ENCODE results near the gene ATP5MC3.
A peak's percentile ranks its signal among the peaks of the same experiment; 100 is the strongest.

ATP5MC3 gene

DNA sequence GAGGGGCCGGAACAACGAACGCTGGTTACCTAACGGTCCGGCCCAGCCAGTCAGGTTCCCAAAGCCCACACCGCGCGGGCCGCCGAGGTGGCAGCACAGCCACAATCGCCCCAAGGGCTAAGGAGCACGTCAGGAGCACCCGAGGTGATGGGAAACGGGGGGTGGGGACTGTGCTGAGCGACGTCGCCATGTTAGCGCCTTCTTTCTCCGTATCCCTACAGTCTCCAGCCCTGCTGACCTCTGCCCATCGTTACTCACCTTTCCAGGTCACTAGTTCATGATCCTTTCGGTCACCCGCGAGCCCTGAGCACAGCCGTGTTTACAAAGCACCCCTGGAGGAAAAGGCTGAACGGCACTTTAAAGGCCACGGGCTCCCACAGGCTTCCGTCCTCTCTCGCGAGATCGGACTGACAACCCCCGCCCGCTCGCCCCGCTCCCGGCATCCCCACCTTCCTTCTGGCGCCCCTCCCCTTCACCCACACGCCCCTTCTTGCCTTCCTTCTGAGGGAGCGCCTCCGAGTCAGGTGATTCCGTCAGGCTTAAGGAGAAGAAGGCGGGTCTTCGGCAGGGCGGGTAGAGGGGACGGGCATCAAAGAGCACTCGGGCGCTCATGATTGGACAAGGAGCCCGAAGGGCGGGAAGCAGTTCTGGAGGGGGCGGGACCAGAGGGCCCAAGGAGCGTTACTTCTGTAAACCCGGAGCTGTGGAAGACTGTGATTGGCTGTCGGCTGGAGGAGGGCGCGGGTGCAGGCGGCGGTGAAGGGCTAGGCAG, 13.5 kb downstream of the ATP5MC3 start, which contains the start of gene ATF2:
ATF2 (minus strand) TSS at position 412 of the 772 bp plus-strand sequence. CDS start 31,760 bp downstream, outside the sequence.
- peak; percentile 92 to 93 for DNase-seq (ENCODE audit: low read depth in 2 of 2)

DNA sequence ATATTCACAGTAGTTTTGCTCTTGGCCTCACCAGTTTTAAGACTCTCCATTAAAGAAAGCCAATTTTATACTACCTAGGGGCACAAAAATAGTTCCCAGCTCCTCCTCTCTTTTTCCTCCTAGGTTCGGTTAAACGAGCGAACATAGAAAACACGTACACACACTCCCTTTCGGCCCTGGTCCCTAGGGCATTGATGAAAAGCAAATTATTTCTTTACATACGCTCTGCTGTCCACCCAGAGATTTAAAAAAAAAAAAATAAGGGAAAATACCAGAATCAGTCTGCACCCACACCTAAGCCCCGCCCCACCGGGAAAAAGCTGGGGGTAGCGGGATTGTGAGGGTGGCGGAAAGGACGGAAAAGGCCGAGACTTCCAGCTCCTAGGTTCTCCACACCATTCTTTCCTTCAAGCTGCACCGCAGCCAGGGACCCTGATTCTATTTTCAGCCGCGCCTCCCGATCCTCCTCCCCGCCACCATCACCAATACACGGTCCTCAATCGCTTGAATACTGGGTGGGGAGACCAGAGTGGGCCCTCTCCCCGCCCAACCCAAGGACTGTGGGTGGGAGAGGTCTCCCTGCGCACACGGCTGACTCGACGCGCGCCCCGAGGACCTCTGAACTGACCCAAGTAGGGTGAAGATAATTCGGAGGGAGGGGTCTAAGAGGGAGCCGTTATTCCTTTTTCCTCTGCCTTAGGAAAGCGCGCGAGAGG, 14.3 kb downstream of the ATP5MC3 start:
- DNase-seq (ENCODE audit: low read depth in 2 of 2) = peak in 1 of 2 donors; percentile 3

DNA sequence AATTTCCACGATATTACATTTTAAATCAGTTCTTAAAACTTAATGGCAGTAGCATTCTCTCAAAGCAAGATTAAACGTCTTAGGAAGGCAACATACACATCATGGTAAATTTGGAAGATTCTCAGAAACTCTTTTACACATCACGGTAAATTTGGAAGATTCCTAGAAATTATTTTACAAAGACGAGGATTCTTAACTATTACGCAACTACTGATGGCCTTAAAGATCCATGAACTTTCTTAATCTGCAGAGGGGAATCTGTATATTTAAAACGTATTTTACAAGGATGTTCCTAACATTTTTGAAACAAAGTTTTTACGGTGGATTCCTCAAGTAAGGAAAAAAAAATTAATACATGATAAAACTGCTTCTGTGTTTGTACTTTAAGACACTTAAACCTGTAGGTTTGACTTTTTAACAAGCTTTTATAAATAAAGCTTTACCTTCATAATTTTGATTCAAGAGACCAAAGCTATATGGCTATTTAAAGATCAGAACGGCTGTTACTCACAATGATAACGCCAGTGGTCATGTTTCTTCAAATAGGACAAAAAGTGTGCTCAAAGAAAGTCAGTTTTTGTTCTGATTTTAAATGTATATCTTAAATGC, 15.2 kb downstream of the ATP5MC3 start:
- DNase-seq (ENCODE audit: low read depth in 2 of 2) = no peak

DNA sequence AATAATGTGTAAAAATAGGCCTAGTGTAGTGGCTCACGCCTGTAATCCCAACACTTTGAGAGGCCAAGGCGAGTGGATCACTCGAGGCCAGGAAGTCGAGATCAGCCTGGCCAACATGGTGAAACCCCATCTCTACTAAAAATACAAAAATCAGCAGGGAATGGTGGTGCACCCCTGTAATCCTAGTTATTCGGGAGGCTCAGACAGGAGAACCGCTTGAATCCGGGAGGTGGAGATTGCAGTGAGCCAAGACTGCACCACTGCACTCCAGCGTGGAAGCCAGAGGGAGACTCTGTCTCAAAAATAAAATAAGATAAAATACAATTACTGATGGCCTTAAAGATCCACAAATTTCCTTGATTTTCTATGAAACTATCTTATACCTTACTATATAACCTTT, 17.3 kb downstream of the ATP5MC3 start:
- no peak for DNase-seq (ENCODE audit: low read depth in 2 of 2)

DNA sequence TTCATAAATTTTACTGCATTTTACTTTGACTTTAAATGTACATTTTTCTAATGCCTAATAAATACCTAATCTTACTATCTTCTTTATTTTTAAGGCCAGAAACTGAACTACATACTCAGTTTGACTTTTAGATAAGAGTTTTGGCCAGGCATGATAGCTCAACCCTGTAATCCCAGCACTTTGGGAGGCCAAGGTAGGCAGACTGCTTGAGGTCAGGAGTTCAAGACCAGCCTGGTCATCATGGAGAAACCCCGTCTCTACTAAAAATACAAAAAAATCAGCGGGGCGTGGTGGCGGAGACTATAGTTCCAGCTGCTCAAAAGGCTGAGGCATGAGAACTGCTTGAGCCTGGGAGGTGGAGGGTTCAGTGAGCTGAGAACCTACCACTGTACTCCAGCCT, 22.6 kb downstream of the ATP5MC3 start:
- no peak for DNase-seq (ENCODE audit: low read depth in 2 of 2)

DNA sequence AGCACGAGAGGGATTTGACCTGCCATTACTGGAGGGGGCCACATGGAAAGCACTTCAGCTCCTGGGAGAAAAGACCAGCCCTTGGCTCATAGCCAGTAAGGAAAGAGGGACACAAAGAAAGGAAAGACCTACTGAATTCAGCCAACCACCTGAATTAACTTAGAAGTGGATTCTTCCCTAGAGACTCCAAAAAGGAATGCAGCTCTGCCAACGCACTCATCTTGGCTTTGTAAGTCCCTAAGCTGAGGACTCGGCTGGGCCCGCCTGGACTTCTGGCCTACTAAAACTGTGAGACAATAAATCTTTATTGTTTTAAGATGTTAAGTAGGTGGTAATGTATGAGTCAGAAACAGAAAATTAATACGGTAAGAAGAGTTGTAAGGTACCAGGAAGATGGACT, 25.0 kb downstream of the ATP5MC3 start:
- DNase-seq (ENCODE audit: low read depth in 2 of 2) = no peak

DNA sequence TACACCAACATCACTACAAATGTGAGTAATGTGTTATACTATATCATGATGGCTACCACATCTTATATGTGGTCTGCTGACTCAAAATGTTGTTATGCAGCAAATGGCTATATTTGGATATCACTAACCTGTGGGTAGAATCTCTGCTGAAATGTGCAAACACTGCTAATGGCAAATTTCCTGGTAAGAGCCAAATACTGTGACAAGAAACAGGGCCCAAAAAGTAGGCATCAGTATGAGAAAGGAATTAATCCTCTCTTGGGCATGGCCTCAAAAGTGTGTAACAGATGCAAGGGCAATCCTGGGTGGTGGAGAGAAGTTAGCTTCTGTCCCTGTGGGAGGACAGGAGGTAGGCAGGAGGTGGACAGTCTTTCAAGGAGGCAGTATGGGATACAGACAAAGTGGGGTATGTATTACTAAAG, 26.8 kb downstream of the ATP5MC3 start:
- DNase-seq (ENCODE audit: low read depth in 2 of 2) = no peak

DNA sequence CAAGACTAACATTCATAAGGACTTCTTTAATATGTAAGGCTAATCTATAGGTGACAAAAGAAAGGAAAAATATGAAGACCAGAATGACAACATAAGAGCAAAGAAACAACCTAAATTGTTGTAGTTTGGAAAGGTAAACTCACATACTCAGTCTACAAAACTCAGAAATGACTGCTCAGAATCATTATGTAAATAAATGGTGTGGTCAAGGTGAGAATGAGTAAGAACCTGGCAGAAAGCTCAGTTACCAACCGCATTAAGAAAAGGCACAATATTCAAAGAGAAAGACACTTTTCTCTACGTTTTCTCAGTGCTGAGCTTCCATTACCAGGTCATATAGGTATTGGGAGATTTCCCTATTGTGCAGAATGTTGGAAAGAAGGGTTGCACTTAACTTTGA, 29.3 kb downstream of the ATP5MC3 start:
- no peak for DNase-seq (ENCODE audit: low read depth in 2 of 2)

DNA sequence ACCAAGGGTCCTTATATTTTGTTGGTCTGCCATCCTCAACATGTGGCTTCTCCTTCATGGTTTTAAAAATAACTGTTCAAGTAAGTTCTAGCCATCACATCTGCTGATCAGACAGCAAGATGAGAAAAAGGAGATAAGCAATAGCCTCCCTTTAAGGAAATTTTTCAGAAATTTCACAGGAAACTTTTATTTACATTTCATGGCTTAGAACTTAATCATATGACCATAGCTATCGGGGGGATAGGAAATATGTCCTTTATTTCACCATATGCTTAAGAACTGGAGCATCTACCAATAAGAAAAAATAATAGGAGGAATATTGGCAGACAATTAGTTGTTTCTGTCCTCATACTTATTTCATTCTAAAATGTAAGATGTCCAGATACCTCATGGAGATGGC, 29.7 kb downstream of the ATP5MC3 start:
- no peak for DNase-seq (ENCODE audit: low read depth in 2 of 2)

DNA sequence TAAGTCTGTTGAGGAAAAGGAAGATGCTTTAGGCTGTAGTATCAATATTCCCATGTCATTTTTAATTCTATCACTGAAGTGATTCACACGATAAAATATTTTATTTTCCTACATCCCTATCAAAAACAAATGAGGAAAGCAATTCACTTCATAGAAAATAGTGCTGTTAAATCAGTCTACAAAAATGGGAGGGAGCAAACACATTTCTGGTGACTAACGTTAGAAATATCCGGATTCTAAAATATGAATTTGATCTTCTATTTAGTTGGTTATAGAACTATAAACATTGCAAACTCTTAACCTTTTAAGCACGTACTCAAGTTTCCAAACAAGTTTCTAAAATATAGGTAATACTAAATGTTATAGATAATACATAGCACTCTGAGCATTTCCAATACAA, 34.3 kb downstream of the ATP5MC3 start:
- DNase-seq (ENCODE audit: low read depth in 2 of 2) = no peak

DNA sequence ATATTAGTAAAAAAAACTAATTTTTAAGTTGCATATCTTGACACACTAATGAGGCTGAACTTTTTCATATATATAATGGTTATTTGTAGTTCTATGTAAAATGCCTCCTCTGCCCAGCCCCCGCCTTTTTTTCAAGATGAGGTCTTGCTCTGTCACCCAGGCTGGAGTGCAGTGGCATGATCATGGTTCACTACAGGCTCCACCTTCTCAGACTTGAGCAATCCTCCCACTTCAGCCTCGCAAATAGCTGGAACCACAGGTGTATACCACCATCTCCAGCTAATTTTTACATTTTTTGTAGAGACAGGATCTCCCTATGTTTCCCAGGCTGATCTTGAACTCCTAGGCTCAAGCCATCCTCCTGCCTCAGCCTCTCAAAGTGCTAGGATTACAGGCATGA, 37.8 kb downstream of the ATP5MC3 start:
- no peak for DNase-seq (ENCODE audit: low read depth in 2 of 2)

DNA sequence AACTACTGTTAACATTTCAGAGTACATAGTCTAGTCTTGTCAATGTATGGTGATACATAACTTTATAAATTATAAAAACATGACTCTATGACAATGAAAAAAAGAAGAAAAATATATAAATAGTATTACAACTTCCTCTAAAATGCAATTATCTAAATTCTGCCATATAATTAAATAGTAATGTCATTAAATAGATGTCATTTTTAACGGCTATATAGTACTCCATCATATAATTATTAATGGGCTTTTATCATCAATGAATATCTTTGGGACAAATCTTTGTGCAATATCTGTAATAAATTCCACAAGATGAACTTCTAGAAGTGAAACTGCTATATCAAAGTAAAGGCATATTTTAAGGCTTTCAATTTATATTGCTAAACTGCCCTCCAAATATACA, 38.3 kb downstream of the ATP5MC3 start:
- no peak for DNase-seq (ENCODE audit: low read depth in 2 of 2)

DNA sequence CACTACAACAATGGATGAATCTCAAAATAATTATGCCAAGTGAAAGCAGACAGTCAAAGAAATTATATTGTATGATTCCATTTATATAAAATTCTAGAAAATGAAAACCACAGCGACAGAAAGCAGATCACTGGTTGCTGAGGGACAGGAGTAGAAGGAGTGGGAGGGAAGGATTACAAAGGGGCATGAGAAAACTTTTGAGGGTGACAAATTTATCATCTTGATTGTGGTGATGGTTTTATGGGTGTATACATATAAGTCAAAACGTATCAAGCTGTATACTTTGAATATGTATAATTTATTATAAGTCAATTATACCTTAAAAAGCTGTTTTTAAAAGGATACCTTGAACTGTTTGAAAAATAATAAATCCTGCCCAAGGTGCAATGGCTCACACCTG, 41.2 kb downstream of the ATP5MC3 start:
- no peak for DNase-seq (ENCODE audit: low read depth in 2 of 2)

DNA sequence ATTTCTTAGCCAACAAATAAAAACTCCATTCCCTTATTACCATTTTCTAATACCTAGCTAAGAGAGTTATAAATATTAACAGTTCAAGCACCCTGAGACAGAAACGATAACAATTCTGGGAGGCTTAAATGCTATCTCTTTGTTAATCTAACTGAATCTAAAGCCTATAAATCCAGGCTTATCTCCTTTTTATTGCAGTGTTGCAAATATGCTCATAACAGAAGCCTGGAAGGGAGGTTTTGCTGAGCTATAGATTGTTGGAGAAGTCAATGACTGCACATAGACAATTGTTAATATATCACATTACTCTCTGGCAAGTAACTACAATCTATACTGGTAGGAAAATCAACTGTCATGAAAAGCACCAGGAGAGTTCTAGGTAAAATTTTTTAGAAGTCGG, 43.7 kb downstream of the ATP5MC3 start:
- DNase-seq (ENCODE audit: low read depth in 2 of 2) = no peak

DNA sequence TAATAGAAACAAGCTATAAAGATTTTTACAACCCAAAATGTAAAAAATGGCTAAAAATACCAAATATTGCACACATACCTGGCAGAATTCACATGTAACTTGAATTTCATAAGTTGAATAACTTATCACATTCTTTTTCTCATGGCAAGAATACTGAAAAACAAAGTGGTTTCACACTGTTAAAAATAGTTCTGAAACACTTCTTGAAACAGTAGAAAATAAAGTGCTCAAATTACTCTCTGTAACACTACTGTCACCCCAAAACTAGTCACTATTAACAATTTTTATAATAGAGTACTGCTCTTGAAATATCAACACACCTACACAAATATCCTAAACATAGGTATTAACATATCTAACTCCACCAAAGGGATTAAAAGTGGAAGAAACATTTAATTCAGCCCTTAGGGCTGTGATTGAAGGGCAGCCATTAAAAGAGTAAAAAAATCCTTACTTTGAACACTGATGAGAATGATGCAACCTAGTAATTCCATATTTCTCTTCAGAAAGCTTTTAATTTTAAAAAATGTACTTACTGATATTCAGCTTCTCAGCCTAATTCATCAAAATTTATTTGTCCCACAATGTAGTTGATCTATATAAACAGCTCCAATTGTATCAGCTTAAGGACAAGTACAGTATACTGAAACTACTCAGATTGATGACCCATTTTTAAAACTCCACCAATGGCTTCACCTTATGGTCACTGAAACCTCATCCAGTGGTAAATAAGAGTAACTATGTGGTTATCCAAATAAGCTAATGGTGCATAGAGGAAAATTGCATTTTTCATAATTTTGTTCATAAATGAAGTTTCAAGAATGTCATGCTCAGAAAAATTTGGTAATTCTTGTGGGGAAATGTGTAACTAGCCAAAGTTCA, 44.9 kb downstream of the ATP5MC3 start:
- DNase-seq (ENCODE audit: low read depth in 2 of 2) = no peak

DNA sequence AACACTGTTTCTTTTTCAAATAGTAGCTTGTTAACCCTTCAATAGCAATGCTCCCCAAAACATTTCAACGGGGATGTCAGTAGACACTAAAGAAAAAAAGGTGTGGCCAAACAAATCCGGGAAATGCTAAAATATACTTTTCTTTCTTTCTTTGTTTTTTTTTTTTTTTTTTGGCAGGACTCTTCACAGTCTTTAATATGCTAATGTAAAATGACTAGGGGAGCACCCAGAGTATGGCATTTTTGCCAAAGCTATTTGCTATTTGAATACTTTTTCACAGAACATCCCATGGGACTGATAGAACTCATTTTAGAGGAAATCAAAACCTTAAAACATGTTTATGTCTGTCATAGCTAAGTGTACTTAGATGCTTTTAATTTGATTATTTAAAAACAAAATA, 45.6 kb downstream of the ATP5MC3 start:
- no peak for DNase-seq (ENCODE audit: low read depth in 2 of 2)

DNA sequence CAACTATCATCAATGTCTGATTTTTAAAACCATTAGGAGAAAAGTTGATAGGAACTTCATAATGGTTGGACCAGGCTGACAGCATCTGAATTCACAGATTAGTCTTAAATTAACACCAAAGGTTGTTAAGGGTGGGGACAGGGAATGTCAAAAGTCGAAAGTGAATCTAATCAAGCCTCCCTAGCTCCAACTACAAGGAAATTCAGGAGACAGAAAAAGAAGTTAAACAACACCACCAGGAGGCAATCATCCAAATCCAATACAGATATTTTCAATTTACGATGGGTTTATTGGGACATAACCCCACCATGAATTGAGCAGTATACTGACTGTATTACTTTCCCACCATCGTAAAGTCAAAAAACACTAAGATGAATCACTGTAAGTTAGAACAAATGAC, 46.3 kb downstream of the ATP5MC3 start:
- DNase-seq (ENCODE audit: low read depth in 2 of 2) = no peak

DNA sequence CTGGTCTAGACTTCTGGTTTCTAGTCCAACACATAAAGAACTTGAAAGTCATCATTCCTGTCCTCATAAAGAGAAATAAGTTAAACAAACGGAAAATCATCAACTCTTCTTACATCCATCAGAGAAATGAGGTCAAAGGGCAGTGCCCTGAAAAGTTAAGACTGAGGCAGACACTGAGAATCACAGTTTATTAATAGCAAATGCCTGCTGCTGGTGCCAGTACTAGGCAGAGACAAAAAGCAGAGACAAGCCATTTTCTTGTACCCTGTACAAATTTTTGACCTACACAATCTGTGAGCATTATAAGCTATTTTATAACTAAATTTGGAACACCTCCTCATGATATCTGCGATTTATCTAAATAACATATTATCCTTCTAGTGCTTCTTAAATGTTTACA, 50.3 kb downstream of the ATP5MC3 start:
- DNase-seq (ENCODE audit: low read depth in 2 of 2) = no peak

DNA sequence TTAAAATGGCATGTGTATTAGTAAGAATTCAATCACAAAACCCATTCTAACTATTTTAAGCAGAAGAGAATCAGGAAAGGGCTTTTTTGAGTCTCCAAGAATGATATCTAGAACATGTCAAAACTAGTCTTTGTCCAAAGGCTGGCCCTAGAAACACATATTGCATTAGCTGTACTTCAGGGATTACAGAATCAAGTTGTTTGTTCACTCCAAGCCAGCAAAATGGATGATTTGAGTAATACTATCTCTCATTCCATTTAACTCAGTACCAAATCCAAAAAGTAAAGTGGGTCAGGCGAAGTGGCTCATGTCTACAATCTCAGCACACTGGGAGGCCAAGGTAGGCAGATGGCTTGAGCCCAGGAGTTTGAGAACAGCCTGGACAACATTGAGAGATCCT, 54.8 kb downstream of the ATP5MC3 start:
- no peak for DNase-seq (ENCODE audit: low read depth in 2 of 2)
